WI38 (cell line): ENCODE data around the gene DOK6.

Experiments used
- H3K4me3 ChIP-seq: 2 replicates; pipeline ENCODE4 v1.5.1; 2011; ENCODE audit warnings: low read depth, mild to moderate bottlenecking, control low read depth, low read length
- TF ChIP-seq, protein P1 (sequence below): IDR thresholded peaks from 2 replicates; pipeline ENCODE4 v1.5.1; 2012; ENCODE audit warnings: low read depth, mild to moderate bottlenecking, control low read depth, low read length

Gene DOK6

DNA sequence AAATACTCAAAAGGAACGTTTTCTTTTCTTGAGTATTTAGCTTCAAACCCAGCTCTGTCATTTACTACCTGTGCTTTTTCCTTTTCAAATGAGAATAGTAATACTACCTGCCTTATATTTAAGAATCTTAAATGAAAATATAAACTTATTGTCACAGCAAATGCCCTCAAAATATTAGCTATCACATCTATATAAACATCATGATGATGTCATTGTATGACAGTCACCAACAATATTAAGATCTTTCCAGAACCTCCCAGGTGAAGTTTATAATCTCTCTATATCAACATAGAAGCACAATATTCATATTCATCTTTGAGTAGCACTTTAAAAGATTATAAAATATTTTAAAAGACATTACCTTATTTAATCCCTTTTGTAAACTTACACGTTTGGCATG is 92.2 kb downstream of the DOK6 start:
- no peak overlapping the region for H3K4me3 ChIP-seq
- TF ChIP-seq, protein P1, sequence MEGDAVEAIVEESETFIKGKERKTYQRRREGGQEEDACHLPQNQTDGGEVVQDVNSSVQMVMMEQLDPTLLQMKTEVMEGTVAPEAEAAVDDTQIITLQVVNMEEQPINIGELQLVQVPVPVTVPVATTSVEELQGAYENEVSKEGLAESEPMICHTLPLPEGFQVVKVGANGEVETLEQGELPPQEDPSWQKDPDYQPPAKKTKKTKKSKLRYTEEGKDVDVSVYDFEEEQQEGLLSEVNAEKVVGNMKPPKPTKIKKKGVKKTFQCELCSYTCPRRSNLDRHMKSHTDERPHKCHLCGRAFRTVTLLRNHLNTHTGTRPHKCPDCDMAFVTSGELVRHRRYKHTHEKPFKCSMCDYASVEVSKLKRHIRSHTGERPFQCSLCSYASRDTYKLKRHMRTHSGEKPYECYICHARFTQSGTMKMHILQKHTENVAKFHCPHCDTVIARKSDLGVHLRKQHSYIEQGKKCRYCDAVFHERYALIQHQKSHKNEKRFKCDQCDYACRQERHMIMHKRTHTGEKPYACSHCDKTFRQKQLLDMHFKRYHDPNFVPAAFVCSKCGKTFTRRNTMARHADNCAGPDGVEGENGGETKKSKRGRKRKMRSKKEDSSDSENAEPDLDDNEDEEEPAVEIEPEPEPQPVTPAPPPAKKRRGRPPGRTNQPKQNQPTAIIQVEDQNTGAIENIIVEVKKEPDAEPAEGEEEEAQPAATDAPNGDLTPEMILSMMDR: no peak

DNA sequence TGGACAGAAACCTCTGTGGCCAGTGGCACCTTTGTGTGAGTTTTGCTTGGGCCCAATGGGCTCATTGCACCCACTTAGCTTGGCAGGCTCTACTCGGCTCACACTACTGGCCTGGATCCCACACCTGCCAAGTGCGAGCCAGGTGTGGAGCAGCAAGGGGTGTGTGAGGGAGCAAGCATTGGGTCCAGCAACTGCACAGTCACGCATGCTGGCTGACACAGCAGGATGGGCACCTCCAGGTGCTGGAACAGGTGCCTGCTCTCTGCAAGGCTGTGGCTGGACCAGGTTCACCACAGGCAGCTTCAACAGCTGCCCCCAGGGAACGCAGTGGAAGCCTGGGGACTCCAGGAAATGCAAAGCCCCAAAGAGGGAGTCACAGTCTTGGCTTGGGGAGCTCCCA is 94.2 kb downstream of the DOK6 start:
- no peak overlapping the region for H3K4me3 ChIP-seq
- TF ChIP-seq, protein P1: no peak

DNA sequence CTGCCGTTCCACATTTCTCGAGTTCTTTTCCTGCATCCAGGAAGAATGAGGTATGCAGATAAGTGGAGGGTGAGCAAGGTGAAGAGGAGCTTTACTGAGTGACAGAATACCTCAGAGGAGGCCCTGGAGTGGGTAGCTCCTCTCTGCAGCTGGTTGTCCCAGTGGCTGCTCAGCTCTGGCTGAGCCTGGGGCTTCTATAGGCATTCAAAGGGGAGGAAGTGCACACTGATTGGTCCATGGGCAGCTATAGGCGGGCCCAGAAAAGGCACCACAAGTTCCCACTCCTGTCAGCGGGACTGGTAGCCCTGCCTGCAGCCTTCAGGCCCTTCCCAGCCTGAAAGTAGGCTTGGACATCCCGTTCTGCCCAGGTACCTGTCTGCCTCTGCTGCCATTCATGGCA is 94.7 kb downstream of the DOK6 start:
- H3K4me3 ChIP-seq: no peak overlapping the region
- TF ChIP-seq, protein P1: no peak

DNA sequence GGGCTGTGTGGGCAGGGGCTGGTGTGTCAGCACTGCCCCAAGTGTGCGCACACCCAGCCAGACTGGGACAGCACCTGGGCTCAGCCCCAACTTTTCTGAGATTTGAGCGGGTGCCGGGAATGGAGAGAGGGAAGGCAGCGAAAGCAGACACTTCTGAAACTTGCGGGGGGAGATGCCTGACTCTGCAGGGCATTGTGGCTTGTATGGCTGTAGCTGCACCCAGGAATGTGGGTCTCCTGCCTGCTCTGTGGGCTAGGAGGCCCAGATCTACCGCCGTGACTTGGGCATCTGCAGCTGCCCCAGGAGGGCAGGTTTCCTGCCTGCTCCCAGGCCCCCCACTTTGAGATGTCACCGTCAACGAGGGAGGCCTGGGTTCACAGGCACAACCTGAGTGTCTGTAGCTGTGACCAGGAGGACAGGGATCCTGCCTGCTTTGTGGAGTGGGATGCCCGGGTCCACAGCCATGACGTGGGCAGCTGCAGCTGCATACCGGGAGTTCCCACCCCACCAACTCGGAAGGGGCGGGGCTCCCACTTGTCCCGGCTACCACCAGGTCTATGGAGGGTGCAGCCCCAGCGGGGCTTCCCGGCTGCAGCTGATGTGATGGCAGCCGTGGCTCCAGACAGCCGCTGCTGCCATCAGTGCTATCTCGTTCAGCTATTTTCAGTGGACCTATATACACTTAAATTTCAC is 95.3 kb downstream of the DOK6 start:
- TF ChIP-seq, protein P1: no peak
- no peak overlapping the region for H3K4me3 ChIP-seq

DNA sequence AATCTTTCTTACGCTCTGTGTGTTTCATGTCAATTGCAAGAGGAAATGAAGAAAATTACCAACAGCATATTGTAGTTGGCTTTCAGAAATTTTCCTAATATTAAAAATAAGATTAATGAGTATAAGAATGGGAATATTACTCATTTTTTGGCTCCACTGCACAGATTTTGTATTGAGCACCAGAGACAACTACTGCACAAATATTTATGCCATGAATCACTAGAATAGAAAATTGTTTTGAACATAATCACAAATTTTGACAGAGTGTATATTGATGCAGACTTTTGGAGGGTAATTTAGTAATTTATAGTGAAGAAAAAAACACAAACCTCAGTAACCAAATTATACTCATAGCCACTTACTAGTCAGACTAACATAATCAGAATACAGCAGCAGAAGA is 118.3 kb downstream of the DOK6 start:
- TF ChIP-seq, protein P1: no peak

DNA sequence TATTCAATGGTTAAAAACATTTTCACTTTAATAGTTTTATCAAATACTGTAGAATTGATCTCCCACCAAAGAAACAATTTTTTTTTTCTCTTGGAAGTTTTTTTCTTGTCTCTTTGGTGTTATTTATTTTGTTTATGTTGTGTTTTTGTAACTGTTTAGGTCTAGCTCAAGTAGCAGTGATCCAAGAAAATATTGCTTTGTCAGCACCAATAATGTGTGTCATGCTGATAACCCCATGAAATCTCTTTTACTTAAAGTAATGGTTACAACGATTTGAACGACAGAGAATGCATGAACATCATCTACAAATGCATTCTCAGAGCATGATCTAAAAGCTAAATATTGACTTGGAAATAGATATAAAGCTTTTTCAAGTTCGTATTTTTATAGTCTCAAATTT is 122.9 kb downstream of the DOK6 start:
- TF ChIP-seq, protein P1: no peak
- H3K4me3 ChIP-seq: no peak overlapping the region

More for the DNA sequence above, 118.3 kb downstream of the DOK6 start:
- H3K4me3 ChIP-seq: no peak overlapping the region

DNA sequence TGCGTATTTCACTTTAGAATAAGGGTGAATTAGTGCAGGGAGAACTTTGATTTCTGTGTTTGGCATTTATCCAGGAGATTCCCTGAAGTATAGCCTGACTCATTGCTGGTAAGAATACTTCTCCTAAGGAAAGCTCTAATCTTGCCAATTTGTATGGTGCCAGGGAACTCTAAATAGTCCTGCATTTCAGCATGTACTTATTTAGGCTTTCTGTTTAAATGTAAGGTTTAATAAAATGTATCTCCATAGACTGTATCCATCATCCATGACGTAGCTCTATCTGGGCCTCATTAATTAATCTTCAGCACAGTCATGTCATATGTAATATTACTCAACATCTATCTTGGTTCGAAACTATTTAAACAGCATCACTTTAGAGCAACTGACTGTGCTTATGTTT is 127.7 kb downstream of the DOK6 start:
- TF ChIP-seq, protein P1: no peak
- no peak overlapping the region for H3K4me3 ChIP-seq
